Stimulated activated CD4-positive, alpha-beta T cell treated with anti-CD3 and anti-CD28 coated beads, Interleukin-1b, Interleukin-23, amount 100 ng/mL, for 48 hours (primary cell): Measurements from ENCODE around the gene GLTPD2.
"Not testable (repeated sequence)": the region's sequence is repeated elsewhere in the genome, so short reads cannot be mapped to it uniquely, and the experiment has no call there.

Experiments used
- DNase-seq: peaks from one replicate; pipeline ENCODE4 v3.0.0-alpha.2; 2020

The GLTPD2 gene

DNA sequence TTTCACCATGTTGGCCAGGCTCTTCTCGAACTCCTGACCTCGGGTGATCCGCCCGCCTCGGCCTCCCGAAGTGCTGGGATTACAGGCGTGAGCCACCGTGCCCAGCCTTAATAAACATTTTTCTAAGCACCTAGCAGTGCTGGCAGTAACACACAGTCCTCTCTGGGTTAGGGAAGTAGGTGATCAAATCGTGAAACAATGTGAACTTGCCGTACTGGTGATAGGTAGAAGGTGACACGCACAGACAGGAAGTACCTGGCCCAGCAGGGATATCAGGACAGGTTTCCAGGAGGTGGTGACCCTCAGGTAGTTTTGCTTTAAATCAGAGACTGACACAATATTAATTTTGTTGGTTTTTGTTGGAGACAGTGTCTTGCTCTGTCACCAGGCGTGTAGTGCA lies 22.7 kb downstream of the GLTPD2 start:
- DNase-seq = no peak

- DNase-seq = no peak
Measured at GRCh38 chr17:4812690-4813089, 23.9 kb downstream of the GLTPD2 start.

- DNase-seq = no peak
Measured at GRCh38 chr17:4815043-4815675, 26.4 kb downstream of the GLTPD2 start.

- DNase-seq = no peak
Measured at GRCh38 chr17:4816826-4817225, 28.1 kb downstream of the GLTPD2 start.

GRCh38 chr17:4818276-4818675 lies 29.5 kb downstream of the GLTPD2 start:
- no peak for DNase-seq

GRCh38 chr17:4822835-4823234 lies 34.1 kb downstream of the GLTPD2 start:
- no peak for DNase-seq

- no peak for DNase-seq
Measured at GRCh38 chr17:4823373-4824089, 34.8 kb downstream of the GLTPD2 start.

- no peak for DNase-seq
Measured at GRCh38 chr17:4827399-4827798, 38.6 kb downstream of the GLTPD2 start.

- DNase-seq = not testable (repeated sequence)
Measured at GRCh38 chr17:4832829-4833177, 44.0 kb downstream of the GLTPD2 start.

- DNase-seq = peak; percentile 88
Measured at GRCh38 chr17:4833178-4833940, 44.6 kb downstream of the GLTPD2 start, which contains the start of gene MINK1. Gene MINK1 (plus strand): TSS chr17:4833340. CDS start chr17:4833584, 244 bp downstream.

- no peak for DNase-seq
Measured at GRCh38 chr17:4833941-4834680, 45.3 kb downstream of the GLTPD2 start.

GRCh38 chr17:4834681-4835020 lies 45.9 kb downstream of the GLTPD2 start:
- no peak for DNase-seq

DNA sequence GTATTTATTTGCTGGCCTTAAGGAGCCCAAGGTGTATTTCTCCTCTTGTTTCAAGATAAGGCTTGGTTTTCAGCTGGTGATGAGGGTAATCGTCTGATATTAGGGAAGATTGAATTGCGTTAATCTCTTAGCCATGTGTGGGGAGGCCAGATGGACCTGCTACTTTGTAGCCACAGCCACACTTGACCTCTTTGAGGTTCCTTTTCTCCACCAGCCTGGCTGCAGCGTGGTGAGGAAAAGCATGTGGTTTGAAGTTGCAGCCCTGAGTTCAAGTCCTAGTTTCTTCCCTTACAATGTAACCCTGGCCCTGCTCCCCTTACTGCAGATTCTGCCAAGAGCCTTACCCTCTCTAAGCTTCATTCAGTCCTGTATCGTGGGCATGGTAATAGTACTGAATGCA lies 47.5 kb downstream of the GLTPD2 start:
- no peak for DNase-seq

DNA sequence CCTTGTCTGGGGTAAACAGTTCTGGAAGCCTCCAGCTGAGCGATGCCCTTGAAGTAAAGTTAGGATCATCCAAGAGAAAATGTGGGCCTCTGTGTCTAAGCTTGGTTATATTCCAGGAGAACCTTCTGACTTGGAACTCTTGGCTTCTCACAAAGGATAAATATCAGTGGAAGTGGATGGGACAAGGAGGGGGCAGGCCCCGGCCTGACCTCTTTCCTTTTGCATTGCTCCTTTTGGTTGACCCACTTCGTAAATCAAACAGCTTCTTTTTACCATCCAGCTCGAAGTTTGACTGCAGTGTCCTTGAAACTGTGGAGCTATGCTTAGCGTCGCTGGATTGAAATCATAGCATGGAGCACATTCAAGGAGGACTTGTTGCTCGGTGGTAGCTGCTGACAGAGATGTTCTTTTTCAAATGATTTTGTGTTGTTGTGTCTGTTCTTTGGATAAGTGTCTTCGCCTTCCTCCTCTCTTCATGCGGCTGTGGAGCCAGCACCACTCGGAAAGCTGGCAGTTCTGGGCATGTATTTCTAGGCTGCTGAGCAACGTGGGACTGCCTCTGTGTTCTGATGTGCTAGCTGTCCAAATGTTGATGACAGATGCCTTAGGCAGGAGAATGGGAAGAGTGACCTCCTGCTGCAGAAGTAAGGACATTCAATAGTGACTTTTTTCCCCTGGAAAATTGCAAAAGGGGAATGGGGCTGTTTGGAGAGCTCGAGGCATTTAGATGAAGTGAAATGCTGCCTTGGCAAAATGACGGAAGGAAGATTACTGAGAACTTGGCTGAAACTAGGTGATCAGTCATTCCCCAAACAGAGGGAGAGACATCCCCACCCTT lies 48.9 kb downstream of the GLTPD2 start:
- DNase-seq = no peak

GRCh38 chr17:4838309-4838785 lies 49.6 kb downstream of the GLTPD2 start:
- no peak for DNase-seq

- DNase-seq = no peak
Measured at GRCh38 chr17:4839221-4839620, 50.5 kb downstream of the GLTPD2 start.
